Astrocyte (in vitro differentiated cells and primary cell): ENCODE data around the gene ARHGEF2. TPM values are rescaled to one million over a fixed set of nuclear protein-coding genes. Genes with fewer than 3 reads are reported as not detected.

Source experiments
- DNase-seq: peaks from one replicate; pipeline ENCODE4 v3.0.0-alpha.2; 2010; ENCODE audit warnings: low read depth
- FAIRE-seq: peaks from 2 replicates; lab custom pipeline; 2011; peaks lifted over from hg19 to GRCh38; lab: Jason Lieb, UNC
- H2AFZ ChIP-seq: 2 replicates; pipeline ENCODE4 v1.6.0; 2012; ENCODE audit warnings: low read depth, low read length, inconsistent platforms
- H3K27ac ChIP-seq: 2 replicates; pipeline ENCODE4 v1.5.1; 2011; ENCODE audit warnings: low read depth, low read length, inconsistent platforms
- H3K27me3 ChIP-seq: 2 replicates; pipeline ENCODE4 v1.6.0; 2011; ENCODE audit warnings: low read length, inconsistent platforms; ENCODE audit not compliant: insufficient read depth
- H3K36me3 ChIP-seq: 2 replicates; pipeline ENCODE4 v1.5.1; 2011; ENCODE audit warnings: low read length, inconsistent platforms; ENCODE audit not compliant: insufficient read depth
- H3K4me1 ChIP-seq: 2 replicates; pipeline ENCODE4 v1.5.1; 2011; ENCODE audit warnings: low read length, inconsistent platforms; ENCODE audit not compliant: insufficient read depth
- H3K4me2 ChIP-seq: 2 replicates; pipeline ENCODE4 v1.6.0; 2012; ENCODE audit warnings: low read length, inconsistent platforms
- H3K4me3 ChIP-seq: 2 replicates; pipeline ENCODE4 v1.5.1; 2011; ENCODE audit warnings: low read depth, mild to moderate bottlenecking, low read length, inconsistent platforms; ENCODE audit not compliant: insufficient read depth
- H3K79me2 ChIP-seq: 2 replicates; pipeline ENCODE4 v1.6.0; 2012; ENCODE audit warnings: mild to moderate bottlenecking, low read length, inconsistent platforms; ENCODE audit not compliant: insufficient read depth
- H3K9ac ChIP-seq: 2 replicates; pipeline ENCODE4 v1.6.0; 2012; ENCODE audit warnings: mild to moderate bottlenecking, low read length, inconsistent platforms
- H3K9me3 ChIP-seq: 2 replicates; pipeline ENCODE4 v1.5.1; 2012; ENCODE audit warnings: low read depth, mild to moderate bottlenecking, low read length, inconsistent platforms; ENCODE audit not compliant: insufficient read depth
- H4K20me1 ChIP-seq: 2 replicates; pipeline ENCODE4 v1.6.0; 2012; ENCODE audit warnings: low read length, inconsistent platforms; ENCODE audit not compliant: insufficient read depth
- H3K27ac Mint-ChIP-seq: one replicate; pipeline ENCODE4 v1.8.0; 2021; ENCODE audit warnings: mild to moderate bottlenecking, mixed read lengths; ENCODE audit not compliant: unreplicated experiment
- H3K27me3 Mint-ChIP-seq: one replicate; pipeline ENCODE4 v1.8.0; 2021; ENCODE audit warnings: low read depth, mixed read lengths; ENCODE audit not compliant: unreplicated experiment
- H3K36me3 Mint-ChIP-seq: one replicate; pipeline ENCODE4 v1.8.0; 2021; ENCODE audit warnings: low read depth, mixed read lengths; ENCODE audit not compliant: unreplicated experiment
- H3K4me1 Mint-ChIP-seq: one replicate; pipeline ENCODE4 v1.8.0; 2021; ENCODE audit warnings: low read depth, mixed read lengths; ENCODE audit not compliant: unreplicated experiment
- H3K4me3 Mint-ChIP-seq: one replicate; pipeline ENCODE4 v1.8.0; 2021; ENCODE audit warnings: mild to moderate bottlenecking, moderate library complexity, mixed read lengths; ENCODE audit not compliant: unreplicated experiment
- H3K9me3 Mint-ChIP-seq: one replicate; pipeline ENCODE4 v1.8.0; 2021; ENCODE audit warnings: mild to moderate bottlenecking, mixed read lengths; ENCODE audit not compliant: unreplicated experiment
- CTCF ChIP-seq: IDR thresholded peaks from 2 replicates; pipeline ENCODE4 v1.5.1; 2011; ENCODE audit warnings: low read depth, mild to moderate bottlenecking, inconsistent platforms, low read length, moderate library complexity; ENCODE audit not compliant: insufficient read depth
- EZH2 ChIP-seq: IDR thresholded peaks from 2 replicates; pipeline ENCODE4 v1.6.1; 2012; ENCODE audit warnings: mild to moderate bottlenecking, low read length, inconsistent platforms; ENCODE audit not compliant: insufficient read depth
- total RNA-seq: library from RNA; stranded (reverse); gene quantifications from 2 replicates; pipeline ENCODE4 v1.2.1, GENCODE V29; 2021

The ARHGEF2 gene
- total RNA-seq, 1 donor from 2014 or later, result 99.3 TPM

GRCh38 chr1:155973723-155974122, 4.6 kb downstream of the ARHGEF2 start:
- Mint-ChIP-seq H3K27me3 (no peaks in the 10 kb centered on the region), H3K4me3 (peak overlapping the region; percentile 68), H3K9me3 (no peaks in the 10 kb centered on the region), H3K36me3 (peaks cover 10% of the 10 kb centered on the region), H3K4me1 (peaks cover 52% of the 10 kb centered on the region), H3K27ac (peak overlapping the region; percentile 70)
- peaks cover 99% of the 10 kb centered on the region for H3K79me2 ChIP-seq
- no peak overlapping the region for H3K27ac ChIP-seq
- peaks cover 7% of the 10 kb centered on the region for H3K36me3 ChIP-seq
- TF ChIP-seq CTCF (no peak), EZH2 (no peak)
- no peak for FAIRE-seq
- no peaks in the 10 kb centered on the region for H3K27me3 ChIP-seq
- peaks cover 86% of the 10 kb centered on the region for H4K20me1 ChIP-seq
- no peak overlapping the region for H3K4me2 ChIP-seq
- H3K9me3 ChIP-seq, result no peaks in the 10 kb centered on the region
- H3K9ac ChIP-seq, result no peak overlapping the region
- H2AFZ ChIP-seq, result no peak overlapping the region
- no peak for DNase-seq
- H3K4me3 ChIP-seq, result no peak overlapping the region
- peaks cover 66% of the 10 kb centered on the region for H3K4me1 ChIP-seq

- Histone ChIP-seq H3K36me3 (peaks cover 20% of the 10 kb centered on the region), H4K20me1 (peaks cover 96% of the 10 kb centered on the region)
- peaks cover 14% of the 10 kb centered on the region for H3K36me3 Mint-ChIP-seq
Measured at GRCh38 chr1:155971910-155972809, 6.2 kb downstream of the ARHGEF2 start.

More at GRCh38 chr1:155971910-155972809, 6.2 kb downstream of the ARHGEF2 start:
- Mint-ChIP-seq H3K4me3 (peak overlapping the region; percentile 63), H3K27ac (no peak overlapping the region), H3K4me1 (peaks cover 62% of the 10 kb centered on the region), H3K9me3 (no peaks in the 10 kb centered on the region), H3K27me3 (no peaks in the 10 kb centered on the region)
- Histone ChIP-seq H3K79me2 (peaks cover 99% of the 10 kb centered on the region), H3K9ac (no peak overlapping the region), H3K9me3 (no peaks in the 10 kb centered on the region), H2AFZ (no peak overlapping the region), H3K27ac (no peak overlapping the region), H3K4me2 (no peak overlapping the region), H3K4me3 (no peak overlapping the region), H3K27me3 (no peaks in the 10 kb centered on the region), H3K4me1 (peaks cover 75% of the 10 kb centered on the region)
- DNase-seq (no peak), FAIRE-seq (no peak)
- TF ChIP-seq EZH2 (no peak), CTCF (no peak)
